LNCAP (cell line): ENCODE data around the gene CTDSP2.

Source experiments
- TF ChIP-seq, protein P1 (sequence below): fragments of 450-650 bp; IDR thresholded peaks from 2 replicates; pipeline ENCODE4 v1.5.1; 2017; ENCODE audit warnings: mild to moderate bottlenecking

CTDSP2 gene

DNA sequence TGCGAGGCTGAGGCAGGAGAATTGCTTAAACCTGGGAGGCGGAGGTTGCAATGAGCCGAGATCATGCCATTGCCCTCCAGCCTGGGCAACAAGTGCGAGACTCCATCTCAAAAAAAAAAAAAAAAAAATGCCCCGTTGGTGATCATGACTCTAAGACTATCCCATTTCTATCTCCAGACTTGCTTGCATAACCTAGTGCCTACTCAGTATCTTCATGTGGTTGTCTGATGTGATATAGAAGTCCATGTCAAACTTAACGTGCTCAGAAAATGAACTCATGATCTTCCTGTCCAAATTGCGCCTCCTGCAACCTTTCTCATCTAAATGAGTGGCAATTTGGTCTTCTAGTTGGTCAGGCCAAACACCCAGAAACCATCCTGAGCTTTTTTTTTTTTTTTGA, 68.6 kb downstream of the CTDSP2 start:
- TF ChIP-seq, protein P1, sequence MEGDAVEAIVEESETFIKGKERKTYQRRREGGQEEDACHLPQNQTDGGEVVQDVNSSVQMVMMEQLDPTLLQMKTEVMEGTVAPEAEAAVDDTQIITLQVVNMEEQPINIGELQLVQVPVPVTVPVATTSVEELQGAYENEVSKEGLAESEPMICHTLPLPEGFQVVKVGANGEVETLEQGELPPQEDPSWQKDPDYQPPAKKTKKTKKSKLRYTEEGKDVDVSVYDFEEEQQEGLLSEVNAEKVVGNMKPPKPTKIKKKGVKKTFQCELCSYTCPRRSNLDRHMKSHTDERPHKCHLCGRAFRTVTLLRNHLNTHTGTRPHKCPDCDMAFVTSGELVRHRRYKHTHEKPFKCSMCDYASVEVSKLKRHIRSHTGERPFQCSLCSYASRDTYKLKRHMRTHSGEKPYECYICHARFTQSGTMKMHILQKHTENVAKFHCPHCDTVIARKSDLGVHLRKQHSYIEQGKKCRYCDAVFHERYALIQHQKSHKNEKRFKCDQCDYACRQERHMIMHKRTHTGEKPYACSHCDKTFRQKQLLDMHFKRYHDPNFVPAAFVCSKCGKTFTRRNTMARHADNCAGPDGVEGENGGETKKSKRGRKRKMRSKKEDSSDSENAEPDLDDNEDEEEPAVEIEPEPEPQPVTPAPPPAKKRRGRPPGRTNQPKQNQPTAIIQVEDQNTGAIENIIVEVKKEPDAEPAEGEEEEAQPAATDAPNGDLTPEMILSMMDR, result no peak

DNA sequence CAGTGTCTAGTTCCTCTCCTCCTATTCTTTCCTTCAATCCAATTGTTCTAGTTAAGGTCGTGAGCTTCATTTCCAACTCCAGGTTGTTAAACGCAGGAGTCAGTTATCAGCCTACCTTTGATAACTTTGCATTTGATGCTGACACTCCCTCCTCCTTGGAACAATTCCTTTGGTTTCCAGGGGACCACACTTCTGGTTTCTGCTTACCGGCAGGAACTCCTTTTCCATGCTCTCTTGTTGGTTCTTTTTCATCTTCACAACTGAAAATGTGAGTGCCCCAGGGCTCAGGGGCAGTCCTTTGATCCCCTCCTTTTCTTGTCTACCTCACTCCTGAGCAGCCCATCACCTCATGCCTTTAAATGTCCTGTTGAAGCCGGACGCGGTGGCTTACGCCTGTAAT, 69.2 kb downstream of the CTDSP2 start:
- TF ChIP-seq, protein P1, result no peak

DNA sequence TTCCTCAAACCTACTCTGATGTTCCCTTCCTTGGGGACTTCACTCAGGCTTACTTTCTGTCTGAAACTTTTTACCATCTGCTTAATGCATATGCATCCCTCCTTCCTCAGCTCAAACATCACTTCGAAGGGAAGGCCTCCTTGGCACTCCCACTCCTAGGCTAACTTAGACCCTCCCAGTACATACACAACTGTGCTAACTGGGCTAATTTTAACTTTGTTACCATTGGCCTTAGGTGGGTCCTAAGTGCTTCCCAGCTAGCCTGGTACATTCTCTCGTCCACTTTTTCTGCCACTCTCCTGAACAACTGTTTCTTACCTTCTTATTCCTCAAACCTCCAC, 70.3 kb downstream of the CTDSP2 start:
- TF ChIP-seq, protein P1, result no peak

DNA sequence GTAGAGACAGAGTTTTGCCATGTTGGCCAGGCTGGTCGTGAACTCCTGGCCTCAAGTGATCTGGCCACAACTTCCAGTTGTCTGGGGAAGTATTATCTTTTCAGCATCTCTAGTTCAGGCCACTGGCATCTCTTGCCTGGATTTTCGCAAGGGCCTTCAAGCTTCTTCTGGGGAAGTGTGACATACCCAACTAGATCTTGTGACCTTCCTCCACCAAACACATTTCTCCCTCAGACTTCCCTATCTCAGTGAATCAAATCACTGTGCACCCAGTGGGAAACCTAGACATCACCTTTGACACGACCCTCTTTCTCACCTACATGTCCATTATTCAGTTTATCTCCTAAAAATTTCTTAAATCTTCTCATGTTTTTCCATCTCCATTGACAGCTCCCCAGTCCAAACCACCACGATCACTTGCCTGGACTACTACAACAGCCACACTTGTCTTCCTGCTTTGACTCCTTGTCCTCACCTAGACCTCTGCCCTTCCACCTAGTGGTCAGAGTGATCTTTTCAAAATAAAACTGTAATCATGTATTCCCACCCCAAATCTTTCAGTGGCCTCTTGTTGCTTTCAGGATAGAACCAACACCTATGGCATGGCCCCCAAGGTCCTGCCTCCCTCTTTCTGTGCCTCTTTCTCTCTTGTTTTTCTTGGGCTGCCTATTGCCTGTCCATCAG, 70.8 kb downstream of the CTDSP2 start:
- TF ChIP-seq, protein P1, result no peak

DNA sequence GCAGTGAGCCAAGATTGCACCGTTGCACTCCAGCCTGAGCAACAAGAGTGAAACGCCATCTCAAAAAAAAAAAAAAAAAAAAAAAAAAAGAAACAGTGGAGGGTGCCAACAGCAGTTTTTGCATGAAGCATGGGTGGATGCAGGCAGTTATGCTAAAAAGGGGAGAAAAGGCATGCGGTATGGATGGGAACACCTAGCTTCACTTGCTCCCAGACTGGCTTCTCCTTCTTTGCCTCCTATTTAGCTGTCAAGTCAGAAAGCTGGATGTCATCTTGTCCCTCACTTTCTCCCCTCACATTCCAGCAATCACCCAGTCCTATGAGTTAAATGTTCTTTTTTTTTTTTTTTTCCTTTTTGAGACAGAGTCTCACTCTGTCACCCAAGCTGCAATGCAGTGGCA, 71.5 kb downstream of the CTDSP2 start:
- TF ChIP-seq, protein P1, result no peak

DNA sequence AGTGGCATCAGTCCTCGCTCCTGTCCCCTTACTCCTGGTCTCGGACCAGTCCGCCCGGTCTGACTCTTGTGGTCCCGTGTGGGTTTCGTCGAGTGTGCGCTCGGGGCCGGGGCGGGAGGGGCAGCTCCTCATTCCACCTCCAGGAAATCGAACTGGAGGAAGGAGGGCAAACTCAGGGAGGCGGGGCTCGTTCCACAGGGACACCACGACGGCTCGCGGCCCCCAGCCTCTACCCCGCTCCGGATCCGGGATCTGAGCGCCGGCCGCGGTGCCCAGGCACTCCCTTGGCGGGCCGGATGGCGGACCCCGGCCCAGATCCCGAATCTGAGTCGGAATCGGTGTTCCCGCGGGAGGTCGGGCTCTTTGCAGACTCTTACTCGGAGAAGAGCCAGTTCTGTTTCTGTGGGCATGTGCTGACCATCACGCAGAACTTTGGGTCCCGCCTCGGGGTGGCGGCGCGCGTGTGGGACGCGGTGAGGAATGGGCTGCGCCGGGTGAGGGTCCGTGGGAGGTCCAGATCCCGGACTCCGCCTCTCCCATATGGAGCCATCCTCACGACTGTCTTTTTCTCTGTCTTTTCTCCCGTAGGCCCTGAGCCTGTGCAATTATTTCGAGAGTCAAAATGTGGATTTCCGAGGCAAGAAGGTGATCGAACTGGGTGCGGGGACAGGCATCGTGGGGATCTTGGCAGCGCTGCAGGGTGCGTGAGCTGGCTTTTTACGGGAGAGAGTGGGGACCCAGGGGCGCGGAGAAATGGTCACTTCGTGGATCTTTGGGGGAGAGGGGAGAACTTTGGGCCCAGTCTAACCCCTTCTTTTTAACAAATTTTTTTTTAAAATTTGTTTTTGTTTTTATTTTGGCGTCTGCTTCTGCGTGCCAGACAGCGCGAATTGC, 73.9 kb downstream of the CTDSP2 start, which contains the start of gene EEF1AKMT3:
Gene EEF1AKMT3 (plus strand): TSS at position 186 of the 894 bp plus-strand sequence. CDS start 111 bp downstream, at position 297.
- TF ChIP-seq, protein P1, result no peak

DNA sequence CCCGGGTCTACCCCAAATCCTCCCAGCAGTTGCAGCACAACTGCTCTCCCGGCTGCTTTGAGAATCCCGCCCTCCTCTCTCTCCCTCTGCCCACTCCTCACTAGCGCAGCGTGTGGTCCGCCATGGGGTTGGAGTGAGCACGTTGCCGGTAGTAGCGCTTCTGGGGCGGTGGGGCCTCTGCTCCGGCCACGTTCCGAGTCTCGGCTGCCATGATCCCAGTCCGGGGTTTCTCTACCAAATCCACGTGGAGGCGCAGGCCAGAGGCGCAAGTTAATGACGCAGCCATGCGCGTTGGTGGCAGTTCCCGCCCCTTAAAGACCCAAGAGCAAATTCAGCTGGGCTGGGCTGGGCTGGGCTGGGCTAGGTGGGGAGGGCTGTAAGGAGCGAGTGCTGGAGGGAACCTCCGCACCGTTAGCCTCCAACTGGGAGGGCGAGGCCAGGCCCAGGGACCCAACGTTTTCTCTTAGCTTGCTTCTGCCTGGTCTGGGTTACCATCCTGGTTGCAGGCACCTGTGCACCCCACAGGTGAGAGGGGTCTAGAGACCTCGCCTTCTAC, 74.6 kb downstream of the CTDSP2 start, which contains the start of gene METTL1:
Gene METTL1 (minus strand): TSS at position 233 of the 556 bp plus-strand sequence. CDS start 22 bp downstream, at position 211.
- TF ChIP-seq, protein P1, result no peak
